HG03025 (cell line): ENCODE results near the gene IGSF23.
"Not testable (repeated sequence)": the region's sequence is repeated elsewhere in the genome, so short reads cannot be mapped to it uniquely, and the experiment has no call there.

ENCODE experiments used
- ATAC-seq: cut with Tn5 transposase; IDR thresholded peaks from one replicate; pipeline ENCODE4 v1.9.1; 2021; ENCODE audit warnings: mild to moderate bottlenecking, moderate library complexity; ENCODE audit not compliant: unreplicated experiment, low FRiP score

IGSF23 gene

GRCh38 chr19:44608391-44608821 lies 5.0 kb upstream of the IGSF23 start:
- ATAC-seq, result no peak

DNA sequence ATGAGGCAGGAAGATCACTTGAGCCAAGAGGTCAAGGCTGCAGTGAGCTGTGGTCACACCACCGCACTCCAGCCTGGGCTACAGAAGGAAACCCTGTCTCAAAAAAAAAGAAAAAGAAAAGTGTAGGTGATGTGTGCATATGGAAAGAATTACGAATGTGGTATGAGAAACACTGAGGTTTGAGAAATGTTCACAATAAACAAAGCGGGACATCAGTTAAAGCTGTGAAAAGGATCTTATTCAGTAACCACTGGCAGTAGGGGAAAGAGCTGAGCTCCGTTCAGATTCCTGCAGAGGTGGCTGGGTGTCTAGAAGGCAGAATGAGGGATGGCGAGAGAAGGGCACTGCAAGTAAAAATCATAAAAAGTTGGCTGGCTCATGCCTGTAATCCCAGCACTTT lies 4.1 kb upstream of the IGSF23 start:
- ATAC-seq, result no peak

DNA sequence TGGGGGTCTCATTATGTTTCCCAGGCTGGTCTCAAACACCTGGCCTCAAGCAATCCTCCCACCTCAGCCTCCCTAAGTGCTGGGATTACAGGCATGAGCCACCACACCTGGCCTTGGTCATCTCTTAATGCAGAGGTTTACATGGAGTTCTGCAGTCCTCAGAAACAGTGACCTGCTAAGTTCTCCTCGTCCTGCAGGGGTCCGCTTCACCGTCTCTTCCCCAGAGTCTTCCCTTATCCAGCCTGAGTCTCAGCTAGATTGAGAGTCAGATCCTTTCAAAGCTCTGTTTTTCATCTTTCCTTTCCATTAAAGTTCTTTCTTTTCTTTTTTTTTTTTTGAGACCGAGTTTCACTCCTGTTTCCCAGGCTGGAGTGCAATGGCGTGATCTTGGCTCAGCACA lies 2.9 kb upstream of the IGSF23 start:
- ATAC-seq, result not testable (repeated sequence)

GRCh38 chr19:44611812-44612295 lies 1.5 kb upstream of the IGSF23 start:
- no peak for ATAC-seq

- ATAC-seq, result no peak
Measured at GRCh38 chr19:44614313-44614712, 950 bp downstream of the IGSF23 start.

DNA sequence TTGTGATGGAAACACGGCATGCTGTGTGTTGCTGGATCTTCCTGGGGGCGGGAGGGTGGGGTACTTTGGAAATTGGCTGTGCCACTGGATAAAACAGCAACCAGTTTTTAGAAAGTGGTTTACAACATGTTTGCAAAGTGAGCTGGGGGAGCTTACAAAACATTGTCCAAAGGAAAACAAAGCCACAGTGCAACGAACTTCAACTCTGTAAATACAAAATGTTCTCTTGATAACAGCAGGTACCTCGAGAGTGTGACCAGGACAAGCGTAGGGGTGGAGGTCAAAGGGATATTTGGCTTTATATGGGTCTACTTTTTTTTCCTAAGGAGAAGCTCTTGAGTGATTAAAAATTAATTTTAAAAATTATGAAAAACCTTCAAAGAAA lies 2.5 kb downstream of the IGSF23 start:
- no peak for ATAC-seq

GRCh38 chr19:44617110-44617880 lies 3.9 kb downstream of the IGSF23 start:
- ATAC-seq, result no peak

- no peak for ATAC-seq
Measured at GRCh38 chr19:44618640-44619357, 5.4 kb downstream of the IGSF23 start.

- ATAC-seq, result no peak
Measured at GRCh38 chr19:44620667-44621066, 7.3 kb downstream of the IGSF23 start.

GRCh38 chr19:44621367-44621766 lies 8.0 kb downstream of the IGSF23 start:
- ATAC-seq, result no peak

GRCh38 chr19:44623080-44623479 lies 9.7 kb downstream of the IGSF23 start:
- ATAC-seq, result no peak

GRCh38 chr19:44623626-44624025 lies 10.3 kb downstream of the IGSF23 start:
- ATAC-seq, result no peak

GRCh38 chr19:44624840-44625354 lies 11.5 kb downstream of the IGSF23 start:
- ATAC-seq, result no peak

DNA sequence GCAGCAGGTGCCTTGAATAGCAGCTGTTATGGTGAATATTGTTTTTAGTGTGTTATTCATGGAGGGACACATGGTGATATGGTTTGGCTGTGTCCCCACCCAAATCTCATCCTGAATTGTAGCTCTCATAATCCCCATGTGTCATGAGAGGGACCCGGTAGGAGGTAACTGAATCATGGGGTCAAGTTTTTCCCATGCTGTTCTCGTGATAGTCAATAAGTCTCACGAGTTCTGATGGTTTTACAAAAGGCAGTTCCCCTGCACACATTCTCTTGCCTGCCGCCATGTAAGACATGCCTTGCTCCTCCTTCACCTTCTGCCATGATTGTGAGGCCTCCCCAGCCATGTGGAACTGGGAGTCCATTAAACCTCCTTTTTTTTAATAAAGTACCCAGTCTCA lies 12.3 kb downstream of the IGSF23 start:
- ATAC-seq, result not testable (repeated sequence)

DNA sequence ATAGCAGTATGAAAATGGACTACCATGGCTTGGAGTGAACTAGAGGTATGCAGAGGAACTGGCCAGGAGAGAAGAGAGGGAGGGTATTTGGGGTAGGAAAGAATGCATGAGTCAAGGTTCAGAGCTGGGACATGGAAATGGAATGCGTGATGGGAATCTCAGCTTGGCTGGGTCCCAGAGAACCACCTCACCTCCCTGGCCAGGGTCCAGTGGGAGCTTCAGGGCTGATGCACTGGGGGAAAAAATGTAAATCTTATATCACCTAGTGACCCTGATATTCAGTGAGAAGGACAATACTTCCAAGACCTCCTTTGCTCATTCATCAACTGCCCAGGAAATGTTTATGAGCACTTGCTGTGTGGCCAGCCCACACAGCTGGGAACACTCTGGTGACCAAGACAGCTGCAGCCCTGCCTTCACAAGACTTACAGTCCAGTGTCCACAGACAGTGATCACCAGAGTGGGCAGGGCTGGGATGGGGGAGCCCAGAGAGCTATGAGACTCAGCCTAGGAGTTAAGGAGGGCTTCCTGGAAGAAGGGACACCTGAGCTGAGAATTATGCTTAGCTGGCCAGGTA lies 12.8 kb downstream of the IGSF23 start:
- no peak for ATAC-seq

DNA sequence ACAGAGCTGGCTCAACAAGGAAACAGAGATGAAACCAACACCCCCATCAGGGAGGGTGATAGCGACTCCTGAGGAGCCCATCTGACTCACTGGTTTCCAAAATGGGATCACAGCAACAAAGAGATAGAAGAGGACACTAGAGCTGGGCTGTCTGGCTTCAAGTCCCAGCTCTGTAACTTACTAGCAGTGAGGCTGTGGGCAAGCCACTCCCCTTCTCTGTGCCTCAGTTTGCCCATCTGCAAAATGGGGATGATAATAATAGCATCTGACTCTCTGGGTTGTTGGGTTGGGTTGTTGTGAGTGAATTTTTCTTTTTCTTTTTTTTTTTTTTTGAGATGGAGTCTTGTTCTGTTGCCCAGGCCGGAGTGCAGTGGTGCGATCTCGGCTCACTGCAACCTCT lies 14.3 kb downstream of the IGSF23 start:
- no peak for ATAC-seq

DNA sequence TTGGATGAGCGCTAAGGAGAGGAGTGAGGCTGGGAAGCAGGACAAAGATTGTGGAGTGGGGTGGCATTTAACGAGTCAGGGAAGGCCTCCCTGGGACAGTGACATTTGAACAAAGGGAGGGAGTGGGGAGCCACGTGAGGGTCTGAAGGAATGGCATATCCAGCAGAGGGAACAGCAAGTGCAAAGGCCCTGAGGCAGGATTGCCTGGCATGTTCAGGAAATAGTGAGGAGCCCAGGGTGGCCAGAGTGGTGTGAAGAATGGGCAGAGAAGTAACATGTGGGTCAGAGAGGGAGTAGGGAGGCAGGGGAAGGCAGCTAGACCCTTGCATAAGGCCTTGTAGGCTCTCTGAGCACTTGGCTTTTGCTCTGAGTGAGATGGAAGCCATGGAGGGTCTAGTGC lies 15.4 kb downstream of the IGSF23 start:
- no peak for ATAC-seq

- not testable (repeated sequence) for ATAC-seq
Measured at GRCh38 chr19:44631611-44632010, 18.2 kb downstream of the IGSF23 start.

- not testable (repeated sequence) for ATAC-seq
Measured at GRCh38 chr19:44634058-44634457, 20.7 kb downstream of the IGSF23 start.

DNA sequence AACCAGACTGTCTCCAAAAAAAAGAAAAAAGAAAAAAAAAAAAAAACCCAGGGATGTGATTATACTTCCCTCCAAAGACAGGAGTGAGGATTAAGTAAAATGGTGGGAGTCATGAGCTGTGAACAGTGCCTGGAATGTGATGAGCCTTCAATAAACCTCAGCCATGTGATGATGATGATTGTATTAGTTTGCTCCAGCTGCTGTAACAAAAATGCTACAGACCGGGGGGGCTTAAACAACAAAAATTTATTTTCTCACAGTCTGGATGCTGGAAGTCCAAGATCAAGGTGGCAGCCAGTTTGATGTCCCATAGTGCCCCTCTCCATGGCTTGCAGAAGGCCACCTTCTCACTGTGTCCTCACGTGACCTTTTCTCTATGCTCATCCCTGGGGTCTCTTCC lies 21.4 kb downstream of the IGSF23 start:
- no peak for ATAC-seq
